GM10266 (cell line): ENCODE measurements around the gene SLC25A52.

Experiments used
- DNase-seq: peaks from one replicate; pipeline ENCODE4 v3.0.0; 2012; ENCODE audit errors: extremely low spot score
- TF ChIP-seq, protein P1 (sequence below): IDR thresholded peaks from 2 replicates; pipeline ENCODE4 v1.5.1; 2012; ENCODE audit warnings: mild to moderate bottlenecking, low read depth; ENCODE audit not compliant: control insufficient read depth, insufficient read depth; ENCODE audit errors: missing control alignments

Gene SLC25A52

DNA sequence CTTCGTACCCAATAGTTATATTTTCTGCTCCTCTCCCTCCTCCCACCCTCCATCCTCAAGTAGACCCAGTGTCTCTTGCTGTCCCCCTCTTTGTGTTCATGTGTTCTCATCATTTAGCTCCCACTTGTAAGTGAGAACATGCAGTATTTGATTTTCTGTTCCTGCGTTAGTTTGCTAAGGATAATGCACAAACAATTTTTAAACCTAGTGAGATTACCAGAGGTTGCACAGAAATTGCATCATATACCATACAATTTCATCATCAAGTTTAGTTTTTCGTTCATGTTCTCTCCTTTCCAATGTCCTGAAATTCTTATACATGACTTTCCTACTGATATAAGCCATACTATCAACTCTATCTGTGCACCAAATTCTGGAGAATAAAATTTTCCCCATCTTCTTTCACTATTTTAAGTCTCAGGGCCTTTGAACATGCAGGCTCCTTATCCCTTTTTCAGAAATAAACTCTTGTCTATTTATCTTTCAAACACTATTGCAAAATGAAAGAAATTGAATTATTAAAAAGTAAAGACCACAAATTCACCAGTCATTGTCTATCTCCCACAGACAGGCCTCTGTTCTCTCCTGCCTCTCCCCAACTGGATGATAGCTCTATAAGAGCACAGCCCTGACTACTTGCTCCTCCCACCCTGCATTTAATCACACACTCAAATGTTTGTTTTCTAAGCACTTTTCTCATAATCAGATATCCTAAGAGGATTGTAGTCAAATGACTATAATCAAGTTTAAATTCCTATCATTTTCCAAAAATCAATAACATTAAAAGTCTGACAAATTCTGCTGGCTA, 49.1 kb downstream of the SLC25A52 start:
- DNase-seq, result no peak
- TF ChIP-seq, protein P1, sequence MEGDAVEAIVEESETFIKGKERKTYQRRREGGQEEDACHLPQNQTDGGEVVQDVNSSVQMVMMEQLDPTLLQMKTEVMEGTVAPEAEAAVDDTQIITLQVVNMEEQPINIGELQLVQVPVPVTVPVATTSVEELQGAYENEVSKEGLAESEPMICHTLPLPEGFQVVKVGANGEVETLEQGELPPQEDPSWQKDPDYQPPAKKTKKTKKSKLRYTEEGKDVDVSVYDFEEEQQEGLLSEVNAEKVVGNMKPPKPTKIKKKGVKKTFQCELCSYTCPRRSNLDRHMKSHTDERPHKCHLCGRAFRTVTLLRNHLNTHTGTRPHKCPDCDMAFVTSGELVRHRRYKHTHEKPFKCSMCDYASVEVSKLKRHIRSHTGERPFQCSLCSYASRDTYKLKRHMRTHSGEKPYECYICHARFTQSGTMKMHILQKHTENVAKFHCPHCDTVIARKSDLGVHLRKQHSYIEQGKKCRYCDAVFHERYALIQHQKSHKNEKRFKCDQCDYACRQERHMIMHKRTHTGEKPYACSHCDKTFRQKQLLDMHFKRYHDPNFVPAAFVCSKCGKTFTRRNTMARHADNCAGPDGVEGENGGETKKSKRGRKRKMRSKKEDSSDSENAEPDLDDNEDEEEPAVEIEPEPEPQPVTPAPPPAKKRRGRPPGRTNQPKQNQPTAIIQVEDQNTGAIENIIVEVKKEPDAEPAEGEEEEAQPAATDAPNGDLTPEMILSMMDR, result no peak

DNA sequence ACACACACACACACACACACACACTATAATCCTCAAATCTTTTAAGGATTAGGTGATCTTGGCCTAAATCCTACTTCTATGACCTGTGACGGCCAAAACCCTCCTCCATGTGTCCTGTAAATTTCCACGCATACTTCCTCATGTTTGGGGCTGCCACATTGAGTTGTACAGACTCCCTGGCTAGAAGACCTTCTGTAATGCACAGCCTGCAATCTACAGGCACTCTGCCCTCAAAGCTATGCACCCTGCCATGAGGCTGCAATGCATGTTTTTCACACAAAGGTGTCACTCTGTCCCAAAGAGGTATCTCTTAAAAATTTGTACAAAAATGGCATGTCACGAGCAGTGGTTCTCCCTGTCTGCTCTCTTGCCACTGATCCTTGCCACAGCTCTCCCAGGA, 49.9 kb downstream of the SLC25A52 start:
- DNase-seq, result no peak
- TF ChIP-seq, protein P1, result peak; percentile 47
